K562 (cell line): ENCODE results near the gene SYNPO2. TPM values are rescaled to one million over a fixed set of nuclear protein-coding genes. Genes with fewer than 3 reads are reported as not detected.
"Not testable (repeated sequence)": the region's sequence is repeated elsewhere in the genome, so short reads cannot be mapped to it uniquely, and the experiment has no call there.

Experiments
- ATAC-seq: fragments of 200-7000 bp; cut with Tn5 transposase; 3 replicates; pipeline ENCODE4 v1.9.1; 2020; ENCODE audit warnings: moderate library complexity
- BruUV-seq: library from RNA; stranded (reverse); fragments of 400-500 nt; replicated peaks from 2 replicates; lab custom pipeline; 2021; lab: Mats Ljungman, UMichigan
- CTCF ChIA-PET: fragments of 300-600 bp; formaldehyde crosslinking; extraction: SDS; loops from one replicate; lab custom pipeline; 2021; ENCODE audit warnings: low intra/inter-chr PET ratio; lab: Yijun Ruan, JAX
- POLR2A ChIA-PET: fragments of 300-600, 350-650 bp; sonication (Branson Sonifier 250); formaldehyde crosslinking; extraction: SDS; loops from one replicate; lab custom pipeline; 2021; ENCODE audit warnings: antibody characterized with exemption, inconsistent platforms; lab: Yijun Ruan, JAX
- DNase-seq, 4 experiments: peaks; one replicate each; pipeline versions ENCODE4 v3.0.0 to v3.0.0-alpha.2; 2011 to 2018; ENCODE audit warnings: low spot score in 3 of 4, mixed read lengths in 3 of 4; ENCODE audit errors: extremely low read depth in 1 of 4
- FAIRE-seq: peaks from 2 replicates; lab custom pipeline; 2011; peaks lifted over from hg19 to GRCh38; lab: Jason Lieb, UNC
- H2AFZ ChIP-seq: 2 replicates; pipeline ENCODE4 v1.6.0; 2011; ENCODE audit warnings: low read depth, low read length, control low read depth, inconsistent platforms
- H3K27ac ChIP-seq: fragments of 200-600 bp; 3 replicates; pipeline ENCODE4 v1.8.0; 2011; ENCODE audit warnings: low read depth, mild to moderate bottlenecking, control low read depth, inconsistent platforms, low read length, moderate library complexity, mixed read lengths; ENCODE audit errors: extremely low read depth
- H3K27me3 ChIP-seq, 2 experiments: fragments of 300-600 bp in 1 of 2; 2 replicates in 1 of 2; 3 replicates in 1 of 2; pipeline versions ENCODE4 v1.6.0 to v1.8.0; 2011; ENCODE audit warnings: inconsistent platforms in 2 of 2, low read length in 2 of 2, mild to moderate bottlenecking in 1 of 2, mixed read lengths in 1 of 2, moderate library complexity in 1 of 2; ENCODE audit not compliant: control insufficient read depth in 2 of 2, insufficient read depth in 2 of 2
- H3K36me3 ChIP-seq: fragments of 300-600 bp; 3 replicates; pipeline ENCODE4 v1.8.0; 2011; ENCODE audit warnings: mild to moderate bottlenecking, low read length, inconsistent platforms; ENCODE audit not compliant: control insufficient read depth, insufficient read depth
- H3K4me1 ChIP-seq, 2 experiments: fragments of 200-600 bp in 1 of 2; replicated peaks in 1 of 2; 2 replicates in 1 of 2; 3 replicates in 1 of 2; pipeline versions ENCODE4 v1.5.1 to v1.8.0; 2011; ENCODE audit warnings: inconsistent platforms in 2 of 2, low read length in 2 of 2, mild to moderate bottlenecking in 1 of 2, mixed read lengths in 1 of 2, moderate library complexity in 1 of 2; ENCODE audit not compliant: control insufficient read depth in 2 of 2, insufficient read depth in 2 of 2
- H3K4me2 ChIP-seq: 2 replicates; pipeline ENCODE4 v1.6.1; 2011; ENCODE audit warnings: low read length, control low read depth, inconsistent platforms, mixed read lengths; ENCODE audit not compliant: insufficient read depth
- H3K4me3 ChIP-seq: fragments of 200-600 bp; sonication (generic), shearing (Covaris generic); 2 replicates; pipeline ENCODE4 v1.5.1; 2016; ENCODE audit warnings: control low read depth, inconsistent platforms
- H3K79me2 ChIP-seq: fragments of 200-600 bp; 3 replicates; pipeline ENCODE4 v1.8.0; 2011; ENCODE audit warnings: low read length, inconsistent platforms; ENCODE audit not compliant: control insufficient read depth, insufficient read depth
- H3K9ac ChIP-seq, 2 experiments: 2 replicates each; pipeline versions ENCODE4 v1.6.0 to v1.6.1; 2011; ENCODE audit warnings: low read depth in 2 of 2, low read length in 2 of 2, control low read depth in 1 of 2, inconsistent platforms in 1 of 2, mild to moderate bottlenecking in 1 of 2, mixed read lengths in 1 of 2; ENCODE audit not compliant: insufficient read depth in 1 of 2
- H3K9me1 ChIP-seq: one replicate; pipeline ENCODE4 v1.6.0; 2011; ENCODE audit warnings: inconsistent platforms, mild to moderate bottlenecking, low read length, moderate library complexity; ENCODE audit not compliant: control insufficient read depth, insufficient read depth
- H3K9me3 ChIP-seq: replicated peaks from 2 replicates; pipeline ENCODE4 v1.5.1; 2011; ENCODE audit warnings: low read depth, low read length, inconsistent platforms; ENCODE audit not compliant: control insufficient read depth, insufficient read depth
- H4K20me1 ChIP-seq: replicated peaks from 2 replicates; pipeline ENCODE4 v1.6.1; 2011; ENCODE audit warnings: low read length, inconsistent platforms, mixed read lengths; ENCODE audit not compliant: control insufficient read depth, insufficient read depth
- CEBPB ChIP-seq: fragments of 450-650 bp; IDR thresholded peaks from 2 replicates; pipeline ENCODE4 v1.6.1; 2016; ENCODE audit warnings: missing genetic modification characterization, missing compliant biosample characterization
- NBN ChIP-seq: fragments of 450-650 bp; IDR thresholded peaks from 2 replicates; pipeline ENCODE4 v1.6.1; 2016; ENCODE audit warnings: low read depth, mild to moderate bottlenecking
- THAP7 ChIP-seq: fragments of 250-450 bp; sonication (Bioruptor Pico); IDR thresholded peaks from 2 replicates; pipeline ENCODE4 v1.5.0; 2021
- ZBTB49 ChIP-seq: sonication (generic); formaldehyde crosslinking; IDR thresholded peaks from 2 replicates; pipeline ENCODE4 v1.8.0; 2022; ENCODE audit warnings: missing genetic modification reagents, mild to moderate bottlenecking, borderline replicate concordance
- ZNF436 ChIP-seq: fragments of 250-450, 450-650 bp; sonication (Bioruptor Pico); formaldehyde crosslinking; IDR thresholded peaks from 2 replicates; pipeline ENCODE4 v1.7.0; 2020; ENCODE audit warnings: mild to moderate bottlenecking
- WGBS: fragments of 100-300 bp; shearing (Covaris generic); methylation state at CpG from one replicate; pipeline ENCODE4 v1.1.6; 2016; ENCODE audit warnings: low coverage, mixed read lengths; ENCODE audit not compliant: insufficient coverage; ENCODE audit errors: missing lambda C conversion rate; 5-methylcytosine and 5-hydroxymethylcytosine counted together
- in situ Hi-C: fragments of 300-500 bp; cut with MboI; formaldehyde crosslinking; loops from 4 replicates; pipeline ENCODE4 v1.15.0; 2018; ENCODE audit warnings: inconsistent platforms, mixed read lengths
- intact Hi-C: fragments of 100-400 bp; cut with micrococcal nuclease; formaldehyde crosslinking; loops from 2 replicates; pipeline ENCODE4 v1.14.2; 2022
- polyA plus RNA-seq, 8 experiments: library from polyadenylated mRNA; depleted of rRNA in 4 of 8; stranded (reverse) in 5 of 8; unstranded in 3 of 8; fragments of >200 nt; fragmentation: Nextera tagmentation in 2 of 8; fragmentation: Illumina TruSeq in 1 of 8; extraction: Ambion mirVana in 2 of 8; extraction: Trizol in 1 of 8; gene quantifications; 2 replicates each; pipeline versions ENCODE4 v1.2.1 to v1.2.3, GENCODE V29; 2011 to 2014; ENCODE audit warnings: inconsistent platforms in 1 of 8, missing spikeins in 1 of 8
- total RNA-seq, 7 experiments: library from RNA; depleted of rRNA in 6 of 7; stranded (reverse); fragments of >200 nt in 6 of 7; fragmentation: Illumina TruSeq in 2 of 7; extraction: Trizol in 2 of 7; gene quantifications; 2 replicates each; pipeline versions ENCODE4 v1.2.1 to v1.2.3, GENCODE V29; 2011 to 2021; ENCODE audit warnings: low replicate concordance in 1 of 7

Gene SYNPO2
- total and polyA plus RNA-seq, 9 of the 15 experiments (the other 6 are each of a cell fraction or from before 2014, with no cell fraction given): 0.03 to 0.18 TPM; not detected in 7

GRCh38 chr4:119002476-119002875 is 113.8 kb downstream of the SYNPO2 start:
- H3K9ac ChIP-seq: no peak overlapping the region
- H3K36me3 ChIP-seq: no peaks in the 10 kb centered on the region
- no peak for FAIRE-seq
- H3K4me3 ChIP-seq: no peak overlapping the region
- H3K4me1 ChIP-seq: no peaks in the 10 kb centered on the region
- ChIA-PET CTCF (no interaction called here), POLR2A (no interaction called here)
- H3K27me3 ChIP-seq: no peaks in the 10 kb centered on the region
- H3K79me2 ChIP-seq: no peaks in the 10 kb centered on the region
- H3K9me1 ChIP-seq: no peaks in the 10 kb centered on the region
- H3K27ac ChIP-seq: no peak overlapping the region
- no peak overlapping the region for H3K4me2 ChIP-seq
- WGBS: 0% methylated on average over 3 of the region's 3 CpGs
- no peak for TF ChIP-seq NBN
- no peak for TF ChIP-seq THAP7 (CRISPR knock-in tag)
- TF ChIP-seq CEBPB: no peak
- no peak for TF ChIP-seq ZNF436
- no peak for TF ChIP-seq ZBTB49 (CRISPR knock-in tag)
- no peaks in the 10 kb centered on the region for H4K20me1 ChIP-seq
- H3K9me3 ChIP-seq: no peaks in the 10 kb centered on the region
- no peak overlapping the region for H2AFZ ChIP-seq
- DNase-seq: no peak
- BruUV-seq: no TSS peak
- intact Hi-C loops: no loop called here
- in situ Hi-C loops: no loop called here
- ATAC-seq: no peak

DNA sequence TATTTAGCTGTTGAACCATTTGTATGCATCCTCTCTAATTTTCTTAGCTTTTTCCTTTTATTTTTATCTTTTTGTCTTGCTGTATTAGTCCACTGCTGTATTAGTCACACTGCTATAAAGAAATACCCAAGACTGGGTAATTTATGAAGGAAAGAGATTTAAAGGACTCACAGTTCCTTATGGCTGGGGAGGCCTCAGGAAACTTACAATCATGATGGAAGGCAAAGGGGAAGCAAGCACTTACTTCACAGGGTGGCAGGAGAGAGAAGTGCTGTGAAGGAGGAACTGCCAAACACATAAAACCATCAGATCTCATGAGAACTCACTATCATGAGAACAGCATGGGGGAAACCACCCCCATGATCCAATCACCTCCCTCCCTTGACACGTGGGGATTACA is 114.3 kb downstream of the SYNPO2 start:
- H3K9me1 ChIP-seq, ATAC-seq, intact Hi-C loops, H3K4me3 ChIP-seq, H3K27ac ChIP-seq, H3K9ac ChIP-seq, POLR2A ChIA-PET, H3K4me2 ChIP-seq, in situ Hi-C loops, H3K79me2 ChIP-seq, H4K20me1 ChIP-seq, BruUV-seq, DNase-seq, H3K27me3 ChIP-seq, H3K4me1 ChIP-seq, CTCF ChIA-PET, FAIRE-seq, H3K36me3 ChIP-seq, H3K9me3 ChIP-seq, H2AFZ ChIP-seq: not testable (repeated sequence)
- 0% methylated on average over 1 of the region's 1 CpG for WGBS
